Muscle layer of duodenum (tissue), 2 donors: ENCODE results near the gene COPB2.

Source experiments
- H3K27ac ChIP-seq: one replicate; pipeline ENCODE4 v1.7.0; 2013; ENCODE audit warnings: mild to moderate bottlenecking, low read length
- H3K27me3 ChIP-seq: one replicate; pipeline ENCODE4 v1.7.0; 2013; ENCODE audit warnings: low read depth, mild to moderate bottlenecking, control low read depth, low read length
- H3K36me3 ChIP-seq, 2 donors: one replicate each; pipeline ENCODE4 v1.7.0; 2013; ENCODE audit warnings: low read length in 2 of 2, control low read depth in 1 of 2, mild to moderate bottlenecking in 1 of 2; ENCODE audit not compliant: insufficient read depth in 2 of 2, control insufficient read depth in 1 of 2
- H3K4me1 ChIP-seq, 2 donors: one replicate each; pipeline ENCODE4 v1.7.0; 2013; ENCODE audit warnings: low read length in 2 of 2, mild to moderate bottlenecking in 2 of 2, control low read depth in 1 of 2, moderate library complexity in 1 of 2; ENCODE audit not compliant: insufficient read depth in 2 of 2, control insufficient read depth in 1 of 2
- H3K4me3 ChIP-seq, 2 donors: one replicate each; pipeline ENCODE4 v1.7.0; 2013; ENCODE audit warnings: low read length in 2 of 2, low read depth in 1 of 2, mild to moderate bottlenecking in 1 of 2
- H3K9me3 ChIP-seq, 2 donors: one replicate each; pipeline ENCODE4 v1.7.0; 2013; ENCODE audit warnings: low read length in 2 of 2, control low read depth in 1 of 2, mild to moderate bottlenecking in 1 of 2; ENCODE audit not compliant: control insufficient read depth in 1 of 2
- donor health status: healthy.

The COPB2 gene

GRCh38 chr3:139389552-139390368 lies at the start of gene COPB2:
TSS of gene COPB2 (minus strand) at chr3:139389647. CDS start at chr3:139389550, 97 bp downstream.
- H3K4me3 ChIP-seq = peak within 1 kb of the TSS; percentile 88 to 93
- peaks cover 13 to 26% of the 10 kb centered on the region in 2 donors for H3K4me1 ChIP-seq
- H3K36me3 ChIP-seq = peaks cover 0 to 10% of the 10 kb centered on the region in 2 donors
- H3K27ac ChIP-seq = peak within 1 kb of the TSS; percentile 96
- no peaks in the 10 kb centered on the region for H3K9me3 ChIP-seq
- H3K27me3 ChIP-seq = no peaks in the 10 kb centered on the region

- Histone ChIP-seq H3K27ac (peak overlapping the region; percentile 5), H3K4me1 (peaks cover 0 to 8% of the 10 kb centered on the region in 2 donors), H3K36me3 (no peaks in the 10 kb centered on the region), H3K9me3 (no peaks in the 10 kb centered on the region), H3K4me3 (no peak overlapping the region), H3K27me3 (no peaks in the 10 kb centered on the region)
Measured at GRCh38 chr3:139434764-139435307, 45.4 kb upstream of the COPB2 start.

- H3K9me3 ChIP-seq = no peaks in the 10 kb centered on the region
- H3K4me3 ChIP-seq = no peak overlapping the region
- H3K36me3 ChIP-seq = no peaks in the 10 kb centered on the region
- peaks cover 0 to 8% of the 10 kb centered on the region in 2 donors for H3K4me1 ChIP-seq
- H3K27me3 ChIP-seq = no peaks in the 10 kb centered on the region
- peak overlapping the region; percentile 5 for H3K27ac ChIP-seq
Measured at GRCh38 chr3:139434228-139434627, 44.8 kb upstream of the COPB2 start.

- H3K9me3 ChIP-seq = no peaks in the 10 kb centered on the region
- no peak overlapping the region for H3K4me3 ChIP-seq
- H3K27me3 ChIP-seq = no peaks in the 10 kb centered on the region
- no peaks in the 10 kb centered on the region for H3K36me3 ChIP-seq
- H3K4me1 ChIP-seq = peaks cover 0 to 8% of the 10 kb centered on the region in 2 donors
- no peak overlapping the region for H3K27ac ChIP-seq
Measured at GRCh38 chr3:139433089-139433488, 43.6 kb upstream of the COPB2 start.

- no peaks in the 10 kb centered on the region for H3K9me3 ChIP-seq
- H3K27ac ChIP-seq = no peak overlapping the region
- no peaks in the 10 kb centered on the region for H3K27me3 ChIP-seq
- H3K36me3 ChIP-seq = no peaks in the 10 kb centered on the region
- no peak overlapping the region for H3K4me3 ChIP-seq
- peaks cover 0 to 8% of the 10 kb centered on the region in 2 donors for H3K4me1 ChIP-seq
Measured at GRCh38 chr3:139430493-139430892, 41.0 kb upstream of the COPB2 start.

GRCh38 chr3:139427283-139428060 lies 38.0 kb upstream of the COPB2 start:
- H3K27ac ChIP-seq = no peak overlapping the region
- H3K36me3 ChIP-seq = peaks cover 0 to 12% of the 10 kb centered on the region in 2 donors
- H3K4me1 ChIP-seq = no peaks in the 10 kb centered on the region
- no peaks in the 10 kb centered on the region for H3K9me3 ChIP-seq
- no peaks in the 10 kb centered on the region for H3K27me3 ChIP-seq
- no peak overlapping the region for H3K4me3 ChIP-seq

- H3K36me3 ChIP-seq = peaks cover 0 to 12% of the 10 kb centered on the region in 2 donors
- H3K9me3 ChIP-seq = no peaks in the 10 kb centered on the region
- H3K4me1 ChIP-seq = no peaks in the 10 kb centered on the region
- H3K4me3 ChIP-seq = no peak overlapping the region
- H3K27me3 ChIP-seq = no peaks in the 10 kb centered on the region
- no peak overlapping the region for H3K27ac ChIP-seq
Measured at GRCh38 chr3:139425745-139426400, 36.4 kb upstream of the COPB2 start.

GRCh38 chr3:139423232-139423631 lies 33.8 kb upstream of the COPB2 start:
- H3K27me3 ChIP-seq = no peaks in the 10 kb centered on the region
- peaks cover 0 to 12% of the 10 kb centered on the region in 2 donors for H3K36me3 ChIP-seq
- no peaks in the 10 kb centered on the region for H3K4me1 ChIP-seq
- no peaks in the 10 kb centered on the region for H3K9me3 ChIP-seq
- no peak overlapping the region for H3K27ac ChIP-seq
- H3K4me3 ChIP-seq = no peak overlapping the region

GRCh38 chr3:139421460-139421859 lies 32.0 kb upstream of the COPB2 start:
- H3K4me1 ChIP-seq = no peaks in the 10 kb centered on the region
- no peaks in the 10 kb centered on the region for H3K27me3 ChIP-seq
- no peak overlapping the region for H3K27ac ChIP-seq
- H3K36me3 ChIP-seq = peaks cover 0 to 12% of the 10 kb centered on the region in 2 donors
- no peak overlapping the region for H3K4me3 ChIP-seq
- no peaks in the 10 kb centered on the region for H3K9me3 ChIP-seq

- no peaks in the 10 kb centered on the region for H3K27me3 ChIP-seq
- H3K9me3 ChIP-seq = no peaks in the 10 kb centered on the region
- no peak overlapping the region for H3K4me3 ChIP-seq
- H3K27ac ChIP-seq = no peak overlapping the region
- peaks cover 0 to 12% of the 10 kb centered on the region in 2 donors for H3K36me3 ChIP-seq
- no peaks in the 10 kb centered on the region for H3K4me1 ChIP-seq
Measured at GRCh38 chr3:139421040-139421439, 31.6 kb upstream of the COPB2 start.

- H3K4me3 ChIP-seq = no peak overlapping the region
- no peak overlapping the region for H3K27ac ChIP-seq
- peaks cover 0 to under 1% of the 10 kb centered on the region in 2 donors for H3K36me3 ChIP-seq
- peaks cover 0 to 15% of the 10 kb centered on the region in 2 donors for H3K9me3 ChIP-seq
- no peaks in the 10 kb centered on the region for H3K27me3 ChIP-seq
- H3K4me1 ChIP-seq = no peaks in the 10 kb centered on the region
Measured at GRCh38 chr3:139418144-139418543, 28.7 kb upstream of the COPB2 start.
